Neuronal stem cell (in vitro differentiated cells): ENCODE measurements around the gene ADAP1.

Experiments
- DNase-seq: peaks from one replicate; pipeline ENCODE4 v3.0.0-alpha.2; 2013; ENCODE audit warnings: low spot score
- H2AFZ ChIP-seq: one replicate; pipeline ENCODE4 v1.6.1; 2013; ENCODE audit warnings: mild to moderate bottlenecking, low read length, inconsistent platforms
- H2AK5ac ChIP-seq: 2 replicates; pipeline ENCODE4 v1.6.1; 2013; ENCODE audit warnings: low read depth, mild to moderate bottlenecking, inconsistent platforms, low read length, moderate library complexity, mixed read lengths
- H2BK120ac ChIP-seq: 2 replicates; pipeline ENCODE4 v1.6.1; 2013; ENCODE audit warnings: low read depth, mild to moderate bottlenecking, inconsistent platforms, low read length, moderate library complexity, mixed read lengths
- H2BK12ac ChIP-seq: one replicate; pipeline ENCODE4 v1.6.1; 2013; ENCODE audit warnings: low read length, inconsistent platforms
- H2BK15ac ChIP-seq: 2 replicates; pipeline ENCODE4 v1.6.1; 2013; ENCODE audit warnings: mild to moderate bottlenecking, low read length, inconsistent platforms, mixed read lengths
- H2BK5ac ChIP-seq: one replicate; pipeline ENCODE4 v1.6.1; 2013; ENCODE audit warnings: inconsistent platforms, mild to moderate bottlenecking, low read length, moderate library complexity
- H3K14ac ChIP-seq: one replicate; pipeline ENCODE4 v1.6.1; 2013; ENCODE audit warnings: low read length, inconsistent platforms
- H3K18ac ChIP-seq: 2 replicates; pipeline ENCODE4 v1.6.1; 2013; ENCODE audit warnings: low read length, inconsistent platforms
- H3K23ac ChIP-seq: 2 replicates; pipeline ENCODE4 v1.6.1; 2013; ENCODE audit warnings: low read depth, mild to moderate bottlenecking, mixed read lengths, low read length, inconsistent platforms; ENCODE audit not compliant: poor library complexity
- H3K27ac ChIP-seq: replicated peaks from 3 replicates; pipeline ENCODE4 v1.5.1; 2013; ENCODE audit warnings: low read length, inconsistent platforms
- H3K27me3 ChIP-seq, 3 experiments: 2 replicates each; pipeline ENCODE4 v1.6.1; 2013; ENCODE audit warnings: low read length in 3 of 3, mild to moderate bottlenecking in 2 of 3, inconsistent platforms in 1 of 3, low read depth in 1 of 3, mixed read lengths in 1 of 3, moderate library complexity in 1 of 3; ENCODE audit not compliant: control insufficient read depth in 3 of 3, insufficient read depth in 3 of 3
- H3K36me3 ChIP-seq, 2 donors: replicated peaks in 1 of 2; 2 replicates each; pipeline ENCODE4 v1.6.1; 2013; ENCODE audit warnings: low read length in 2 of 2; ENCODE audit not compliant: control insufficient read depth in 2 of 2, insufficient read depth in 2 of 2
- H3K4ac ChIP-seq: 2 replicates; pipeline ENCODE4 v1.6.1; 2013; ENCODE audit warnings: inconsistent platforms, mild to moderate bottlenecking, low read length, moderate library complexity
- H3K4me1 ChIP-seq, 2 donors: 1 replicate in 1 of 2; 2 replicates in 1 of 2; pipeline ENCODE4 v1.6.1; 2013; ENCODE audit warnings: low read length in 2 of 2, low read depth in 1 of 2; ENCODE audit not compliant: control insufficient read depth in 2 of 2, insufficient read depth in 1 of 2
- H3K4me2 ChIP-seq: one replicate; pipeline ENCODE4 v1.6.1; 2013; ENCODE audit warnings: mild to moderate bottlenecking, low read length, inconsistent platforms; ENCODE audit not compliant: insufficient read depth, poor library complexity, severe bottlenecking
- H3K4me3 ChIP-seq, 2 donors: 2 replicates each; pipeline ENCODE4 v1.5.1; 2013; ENCODE audit warnings: low read length in 2 of 2, mild to moderate bottlenecking in 2 of 2, inconsistent platforms in 1 of 2, moderate library complexity in 1 of 2
- H3K79me1 ChIP-seq: one replicate; pipeline ENCODE4 v1.6.1; 2013; ENCODE audit warnings: low read depth, mild to moderate bottlenecking, inconsistent platforms, low read length, moderate library complexity
- H3K9ac ChIP-seq: one replicate; pipeline ENCODE4 v1.6.1; 2013; ENCODE audit warnings: mild to moderate bottlenecking, low read depth, low read length, inconsistent platforms; ENCODE audit not compliant: poor library complexity
- H3K9me3 ChIP-seq, 2 donors: replicated peaks in 1 of 2; 2 replicates each; pipeline versions ENCODE3 to v1.6.1; 2013; ENCODE audit warnings: low read length in 2 of 2, mild to moderate bottlenecking in 2 of 2, inconsistent platforms in 1 of 2, low read depth in 1 of 2, mixed read lengths in 1 of 2, moderate library complexity in 1 of 2; ENCODE audit not compliant: control insufficient read depth in 2 of 2, insufficient read depth in 1 of 2
- H4K8ac ChIP-seq: one replicate; pipeline ENCODE4 v1.6.1; 2013; ENCODE audit warnings: low read depth, mild to moderate bottlenecking, inconsistent platforms, low read length, moderate library complexity
- H4K91ac ChIP-seq: one replicate; pipeline ENCODE4 v1.6.1; 2013; ENCODE audit warnings: low read length, low read depth, mild to moderate bottlenecking, inconsistent platforms; ENCODE audit not compliant: poor library complexity
- WGBS, 2 donors: extraction: QIAGEN DNeasy Blood & Tissue Kit; methylation state at CpG; one replicate each; pipeline ENCODE4 v1.1.7; 2013; ENCODE audit warnings: missing lambda C conversion rate in 2 of 2, mixed read lengths in 1 of 2; ENCODE audit not compliant: insufficient read length in 2 of 2, insufficient replicate concordance in 1 of 2; ENCODE audit errors: extremely low coverage in 2 of 2; 5-methylcytosine and 5-hydroxymethylcytosine counted together

The ADAP1 gene

GRCh38 chr7:885893-886625, 68.4 kb downstream of the ADAP1 start:
- H3K14ac ChIP-seq: no peak overlapping the region
- no CpG with 5 or more reads among the region's 30 CpGs for WGBS, 2 donors

GRCh38 chr7:885261-885892, 69.1 kb downstream of the ADAP1 start:
- Histone ChIP-seq H4K8ac (no peak overlapping the region), H2BK15ac (no peak overlapping the region), H3K4me3 (peak overlapping the region in 1 of 2 donors; percentile 28), H2BK5ac (peak overlapping the region; percentile 53), H2AFZ (no peak overlapping the region), H2AK5ac (no peak overlapping the region), H3K79me1 (peaks cover 54% of the 10 kb centered on the region), H3K4me2 (no peak overlapping the region), H3K18ac (no peak overlapping the region), H3K27me3 (peaks cover 0 to 10% (median 3%) of the 10 kb centered on the region in 3 experiments), H3K14ac (peak overlapping the region; percentile 82), H2BK12ac (no peak overlapping the region), H3K9ac (no peak overlapping the region), H3K4me1 (peaks cover 0 to 1% of the 10 kb centered on the region in 2 donors), H3K9me3 (peaks cover 0 to 1% of the 10 kb centered on the region in 2 donors), H3K27ac (no peak overlapping the region), H3K23ac (peak overlapping the region; percentile 80), H3K36me3 (peaks cover 21 to 50% of the 10 kb centered on the region in 2 donors), H3K4ac (peak overlapping the region; percentile 23), H2BK120ac (no peak overlapping the region), H4K91ac (no peak overlapping the region)
- no CpG with 5 or more reads among the region's 25 CpGs for WGBS, 2 donors
- DNase-seq: no peak

More at GRCh38 chr7:885893-886625, 68.4 kb downstream of the ADAP1 start:
- Histone ChIP-seq H3K18ac (no peak overlapping the region), H3K79me1 (peaks cover 53% of the 10 kb centered on the region), H3K9me3 (peaks cover 0 to 1% of the 10 kb centered on the region in 2 donors), H3K36me3 (peaks cover 27 to 56% of the 10 kb centered on the region in 2 donors), H2AK5ac (no peak overlapping the region), H4K8ac (no peak overlapping the region), H3K27ac (no peak overlapping the region), H2BK12ac (no peak overlapping the region), H3K4me2 (no peak overlapping the region), H3K4me3 (no peak overlapping the region), H2BK15ac (no peak overlapping the region), H3K9ac (no peak overlapping the region), H2AFZ (no peak overlapping the region), H2BK120ac (no peak overlapping the region), H2BK5ac (no peak overlapping the region), H3K4ac (no peak overlapping the region), H3K4me1 (peaks cover 0 to 1% of the 10 kb centered on the region in 2 donors), H3K27me3 (peaks cover 0 to 10% (median 3%) of the 10 kb centered on the region in 3 experiments), H3K23ac (peak overlapping the region; percentile 80), H4K91ac (no peak overlapping the region)
- DNase-seq: no peak

DNA sequence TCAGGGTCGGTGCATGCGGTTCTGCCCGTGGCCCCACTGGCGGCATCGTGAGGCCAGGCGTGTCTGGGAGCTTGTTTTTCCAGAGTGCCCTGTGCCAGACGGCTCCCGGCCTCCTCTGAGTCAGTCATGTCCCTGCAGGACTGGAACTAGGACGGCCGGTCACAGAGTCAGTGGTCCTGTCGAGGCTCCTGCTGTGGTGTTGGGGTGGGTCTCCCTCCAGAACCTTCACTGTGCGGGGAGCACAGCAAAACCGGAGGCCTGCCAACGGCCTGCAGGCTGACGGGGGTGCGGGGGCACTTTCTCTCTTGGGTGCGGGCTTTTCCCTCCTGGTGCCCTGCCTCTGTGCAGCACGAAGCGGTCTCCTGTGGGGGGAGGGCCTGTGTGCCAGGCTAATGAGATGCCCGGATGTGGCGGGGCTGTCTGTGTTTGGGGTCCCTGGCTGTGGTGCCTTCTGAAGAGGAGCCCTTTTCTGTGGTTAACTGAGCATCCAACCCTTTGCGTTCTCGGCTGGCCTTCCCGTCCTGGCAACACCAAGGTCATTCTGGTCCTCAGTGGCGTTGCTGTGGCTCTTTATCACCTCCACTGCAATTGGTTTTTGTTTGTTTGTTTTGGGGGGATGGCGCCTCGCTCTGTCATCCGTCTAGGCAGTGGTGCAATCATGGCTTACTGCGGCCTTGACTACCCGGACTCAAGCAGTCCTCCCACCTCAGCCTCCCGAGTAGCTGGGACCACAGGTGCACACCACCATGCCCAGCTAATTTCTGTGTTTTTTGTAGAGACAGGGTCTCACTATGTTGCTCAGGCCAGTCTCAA, 70.1 kb downstream of the ADAP1 start:
- Histone ChIP-seq H2AK5ac (no peak overlapping the region), H2BK12ac (no peak overlapping the region), H2BK120ac (peak overlapping the region; percentile 28), H3K79me1 (peaks cover 54% of the 10 kb centered on the region), H2BK15ac (no peak overlapping the region), H2AFZ (no peak overlapping the region), H3K27ac (no peak overlapping the region), H3K4me3 (no peak overlapping the region), H3K14ac (no peak overlapping the region), H3K27me3 (peaks cover 0 to 9% (median 2%) of the 10 kb centered on the region in 3 experiments), H3K4ac (no peak overlapping the region), H3K36me3 (peaks cover 20 to 55% of the 10 kb centered on the region in 2 donors), H2BK5ac (no peak overlapping the region), H3K4me2 (no peak overlapping the region), H4K91ac (no peak overlapping the region), H3K9ac (no peak overlapping the region), H3K23ac (no peak overlapping the region), H3K18ac (no peak overlapping the region), H3K9me3 (peaks cover 0 to 1% of the 10 kb centered on the region in 2 donors), H4K8ac (no peak overlapping the region), H3K4me1 (peaks cover 0 to 1% of the 10 kb centered on the region in 2 donors)
- DNase-seq: no peak
- no CpG with 5 or more reads among the region's 31 CpGs for WGBS, 2 donors
